Measurements from ENCODE around the gene PLEKHA5. TPM values are rescaled to one million over a fixed set of nuclear protein-coding genes. Genes with fewer than 3 reads are reported as not detected.

Gene PLEKHA5
- total RNA-seq (2021) (14.0 and 17.7 TPM in 2 replicates), Bru-seq, nascent RNA (percentile 70 among the genes with signal in this experiment), BruChase-seq, experiment 1, labeled RNA remaining after a 2-hour chase (percentile 66 among the genes with signal in this experiment), BruChase-seq, experiment 2, labeled RNA remaining after a 6-hour chase (percentile 61 among the genes with signal in this experiment)
- long read RNA-seq, full-length matches to known transcripts: 5 of 13 reads
- long read RNA-seq, partial matches to known transcripts: 1 of 13 reads
- long read RNA-seq, other reads (novel, unspliced or antisense): 7 of 13 reads

- H3K36me3 ChIP-seq (ENCODE audit: insufficient read depth, low read length, poor library complexity, severe bottlenecking): no peaks in the 10 kb centered on the region
- H3K27me3 ChIP-seq (replicated peaks; ENCODE audit: insufficient read depth, low read depth, low read length, poor library complexity): no peaks in the 10 kb centered on the region
- intact Hi-C loops (cut with micrococcal nuclease; ENCODE audit: unreplicated experiment): no loop called here
- H3K27ac ChIP-seq (ENCODE audit: low read depth, low read length, poor library complexity, severe bottlenecking): peak within 1 kb of the TSS; percentile 71
- peak; percentile 81 for DNase-seq (ENCODE audit: low spot score)
- H3K4me1 ChIP-seq (ENCODE audit: insufficient read depth, low read length, poor library complexity, severe bottlenecking): peaks cover 8% of the 10 kb centered on the region
- H3K9me3 ChIP-seq (ENCODE audit: low read depth, low read length, poor library complexity, severe bottlenecking): peaks cover 13% of the 10 kb centered on the region
- H3K4me3 ChIP-seq (ENCODE audit: low read depth, low read length, poor library complexity, severe bottlenecking): peak within 1 kb of the TSS; percentile 88
- no TSS peak for BruUV-seq (replicated peaks)
- TF ChIP-seq EZH2 (IDR thresholded peaks at IDR 0.05; ENCODE audit: borderline replicate concordance, low read depth, low read length, poor library complexity, severe bottlenecking) (no peak), CTCF (conservative IDR thresholded peaks at IDR 0.05; ENCODE audit: low read depth, low read length) (no peak)
- ChIA-PET CTCF (no interaction called here), POLR2A (ENCODE audit: low non-redundant PET) (interaction anchor here (0.7 kb wide), 1 partner anchor 51 kb away, joined by 3 read pairs; no protein-coding TSS in a partner anchor)
These were observed at the start of gene PLEKHA5 for GRCh38 chr12:19129486-19130223. PLEKHA5 (plus strand) TSS chr12:19129733; CDS start chr12:19129800, 67 bp downstream.

- Histone ChIP-seq H3K27ac (ENCODE audit: low read depth, low read length, poor library complexity, severe bottlenecking) (no peak overlapping the region), H3K36me3 (ENCODE audit: insufficient read depth, low read length, poor library complexity, severe bottlenecking) (no peaks in the 10 kb centered on the region), H3K9me3 (ENCODE audit: low read depth, low read length, poor library complexity, severe bottlenecking) (no peaks in the 10 kb centered on the region), H3K27me3 (replicated peaks; ENCODE audit: insufficient read depth, low read depth, low read length, poor library complexity) (no peaks in the 10 kb centered on the region), H3K4me3 (ENCODE audit: low read depth, low read length, poor library complexity, severe bottlenecking) (no peak overlapping the region), H3K4me1 (ENCODE audit: insufficient read depth, low read length, poor library complexity, severe bottlenecking) (no peaks in the 10 kb centered on the region)
- CTCF ChIA-PET: no interaction called here
- intact Hi-C loops (cut with micrococcal nuclease; ENCODE audit: unreplicated experiment): no loop called here
- TF ChIP-seq EZH2 (IDR thresholded peaks at IDR 0.05; ENCODE audit: borderline replicate concordance, low read depth, low read length, poor library complexity, severe bottlenecking): no peak
- no peak for TF ChIP-seq CTCF (conservative IDR thresholded peaks at IDR 0.05; ENCODE audit: low read depth, low read length)
- BruUV-seq (replicated peaks): no TSS peak
- DNase-seq (ENCODE audit: low spot score): no peak
- POLR2A ChIA-PET (ENCODE audit: low non-redundant PET): no interaction called here
These were observed 48.6 kb upstream of the PLEKHA5 start for GRCh38 chr12:19080918-19081317.

- no TSS peak for BruUV-seq (replicated peaks)
- intact Hi-C loops (cut with micrococcal nuclease; ENCODE audit: unreplicated experiment): no loop called here
- ChIA-PET CTCF (no interaction called here), POLR2A (ENCODE audit: low non-redundant PET) (no interaction called here)
- H3K4me3 ChIP-seq (ENCODE audit: low read depth, low read length, poor library complexity, severe bottlenecking): no peak overlapping the region
- H3K9me3 ChIP-seq (ENCODE audit: low read depth, low read length, poor library complexity, severe bottlenecking): no peaks in the 10 kb centered on the region
- DNase-seq (ENCODE audit: low spot score): no peak
- no peaks in the 10 kb centered on the region for H3K4me1 ChIP-seq (ENCODE audit: insufficient read depth, low read length, poor library complexity, severe bottlenecking)
- no peak for TF ChIP-seq EZH2 (IDR thresholded peaks at IDR 0.05; ENCODE audit: borderline replicate concordance, low read depth, low read length, poor library complexity, severe bottlenecking)
- TF ChIP-seq CTCF (conservative IDR thresholded peaks at IDR 0.05; ENCODE audit: low read depth, low read length): no peak
- no peaks in the 10 kb centered on the region for H3K27me3 ChIP-seq (replicated peaks; ENCODE audit: insufficient read depth, low read depth, low read length, poor library complexity)
- no peaks in the 10 kb centered on the region for H3K36me3 ChIP-seq (ENCODE audit: insufficient read depth, low read length, poor library complexity, severe bottlenecking)
- no peak overlapping the region for H3K27ac ChIP-seq (ENCODE audit: low read depth, low read length, poor library complexity, severe bottlenecking)
These were observed 47.1 kb upstream of the PLEKHA5 start for GRCh38 chr12:19082365-19082911.

All from A673 (cell line).